ENCODE data around the gene AMPD3. TPM values are rescaled to one million over a fixed set of nuclear protein-coding genes. Genes with fewer than 3 reads are reported as not detected.

AMPD3 gene
- total RNA-seq, 1 experiment from 2014 or later = 5.9 TPM

DNA sequence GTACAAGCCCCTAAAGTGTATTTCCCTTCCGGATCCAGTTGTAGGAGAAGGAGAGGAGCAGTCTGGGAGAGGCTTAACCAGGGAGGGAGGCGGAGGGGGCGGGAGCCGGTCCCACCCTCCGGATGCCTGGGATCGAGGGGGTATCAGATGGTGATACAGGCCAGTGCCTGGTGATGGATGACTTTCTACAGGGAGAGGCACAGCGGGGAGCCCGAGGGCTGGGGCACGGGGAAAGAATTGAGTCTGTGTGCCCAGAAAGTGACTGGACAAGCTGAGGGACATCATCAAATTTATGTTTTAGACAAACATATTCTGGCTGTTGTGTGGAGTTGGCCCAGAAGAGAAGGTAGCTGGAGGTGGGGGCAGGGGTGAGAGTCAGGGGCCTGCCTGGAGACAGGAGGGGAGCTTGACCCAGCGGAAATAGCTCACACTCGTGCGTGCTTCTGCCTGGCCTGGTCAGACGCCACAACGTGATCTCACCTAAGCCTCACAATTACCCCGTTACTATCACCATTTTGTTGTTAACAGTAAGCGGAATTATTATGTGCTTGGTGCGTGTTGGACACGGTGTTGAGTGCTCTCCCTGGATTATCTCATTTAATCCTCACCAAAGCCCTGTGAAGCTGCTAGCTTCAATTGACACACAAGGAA, 42.4 kb downstream of the AMPD3 start:
- Histone ChIP-seq H3K23me2 (ENCODE audit: insufficient read length, low read depth, low read length, poor library complexity, severe bottlenecking) (no peaks in the 10 kb centered on the region), H4K91ac (ENCODE audit: insufficient read length, low read depth, low read length) (no peak overlapping the region), H4K5ac (ENCODE audit: insufficient read length, low read depth, low read length) (no peak overlapping the region), H2BK5ac (ENCODE audit: insufficient read length, low read length) (no peak overlapping the region), H3T11ph (ENCODE audit: low read length) (no peak overlapping the region), H3K18ac (ENCODE audit: insufficient read length, low read depth, low read length) (no peak overlapping the region), H2AK5ac (ENCODE audit: insufficient read length, low read length) (no peak overlapping the region), H2BK12ac (ENCODE audit: insufficient read length, low read depth, low read length) (no peak overlapping the region), H3K79me2 (ENCODE audit: insufficient read depth, low read length) (no peaks in the 10 kb centered on the region), H3K4me2 (ENCODE audit: insufficient read depth, insufficient read length, low read length) (no peak overlapping the region), H3K9me3 (ENCODE audit: control insufficient read depth, low read depth, low read length) (no peaks in the 10 kb centered on the region), H3K27me3 (ENCODE audit: insufficient read depth, low read length) (no peaks in the 10 kb centered on the region), H3K27ac (ENCODE audit: insufficient read length, low read depth, low read length) (no peak overlapping the region), H3K14ac (ENCODE audit: insufficient read depth, low read length) (no peak overlapping the region), H2BK20ac (ENCODE audit: low read depth, low read length, poor library complexity, severe bottlenecking) (no peak overlapping the region), H3K56ac (ENCODE audit: insufficient read length, low read depth, low read length) (no peak overlapping the region), H3K4me1 (ENCODE audit: insufficient read depth, low read length) (0 out of 2 replicates have a peak, but pooled peaks cover 2% of the 10 kb centered on the region), H2AFZ (ENCODE audit: low read length) (no peak overlapping the region), H3K4ac (ENCODE audit: low read depth, low read length) (no peak overlapping the region), H2BK15ac (ENCODE audit: low read depth, low read length) (no peak overlapping the region), H3K79me1 (ENCODE audit: insufficient read depth, low read depth, low read length, poor library complexity, severe bottlenecking) (no peaks in the 10 kb centered on the region), H4K8ac (replicated peaks; ENCODE audit: insufficient read length, low read depth, low read length) (no peak overlapping the region), H2BK120ac (ENCODE audit: low read depth, low read length, poor library complexity, severe bottlenecking) (no peak overlapping the region), H3K23ac (ENCODE audit: insufficient read length, low read depth, low read length) (no peak overlapping the region), H3K9ac (ENCODE audit: extremely low read depth, insufficient read length, low read length) (no peak overlapping the region), H4K20me1 (ENCODE audit: control insufficient read depth, insufficient read depth, insufficient read length) (no peaks in the 10 kb centered on the region)
- H3K27ac Mint-ChIP-seq = 0 out of 7 replicates have a peak overlapping the region, but pooled peaks of 1 of the 3 experiments have one; percentile 59
- no peak overlapping the region for H3K4me3 Mint-ChIP-seq
- TF ChIP-seq, protein P1, sequence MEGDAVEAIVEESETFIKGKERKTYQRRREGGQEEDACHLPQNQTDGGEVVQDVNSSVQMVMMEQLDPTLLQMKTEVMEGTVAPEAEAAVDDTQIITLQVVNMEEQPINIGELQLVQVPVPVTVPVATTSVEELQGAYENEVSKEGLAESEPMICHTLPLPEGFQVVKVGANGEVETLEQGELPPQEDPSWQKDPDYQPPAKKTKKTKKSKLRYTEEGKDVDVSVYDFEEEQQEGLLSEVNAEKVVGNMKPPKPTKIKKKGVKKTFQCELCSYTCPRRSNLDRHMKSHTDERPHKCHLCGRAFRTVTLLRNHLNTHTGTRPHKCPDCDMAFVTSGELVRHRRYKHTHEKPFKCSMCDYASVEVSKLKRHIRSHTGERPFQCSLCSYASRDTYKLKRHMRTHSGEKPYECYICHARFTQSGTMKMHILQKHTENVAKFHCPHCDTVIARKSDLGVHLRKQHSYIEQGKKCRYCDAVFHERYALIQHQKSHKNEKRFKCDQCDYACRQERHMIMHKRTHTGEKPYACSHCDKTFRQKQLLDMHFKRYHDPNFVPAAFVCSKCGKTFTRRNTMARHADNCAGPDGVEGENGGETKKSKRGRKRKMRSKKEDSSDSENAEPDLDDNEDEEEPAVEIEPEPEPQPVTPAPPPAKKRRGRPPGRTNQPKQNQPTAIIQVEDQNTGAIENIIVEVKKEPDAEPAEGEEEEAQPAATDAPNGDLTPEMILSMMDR (conservative IDR thresholded peaks at IDR 0.05) = no peak
- H3K9me3 Mint-ChIP-seq = no peaks in the 10 kb centered on the region
- no peaks in the 10 kb centered on the region for H3K27me3 Mint-ChIP-seq (ENCODE audit: low read depth)
- no CpG with 5 or more reads among the region's 18 CpGs for WGBS (ENCODE audit: extremely low coverage, insufficient read length, low lambda C conversion rate)
- H3K4me1 Mint-ChIP-seq = peaks cover 14 to 29% of the 10 kb centered on the region in 2 experiments
- H3K36me3 Mint-ChIP-seq (ENCODE audit: insufficient read depth in 1 of 3, low read depth in 3 of 3) = peaks cover 11 to 25% (median 23%) of the 10 kb centered on the region in 3 experiments
- DNase-seq = no peak
